Liver (tissue), 9 donors: Measurements from ENCODE around the gene TRIP13. TPM values are rescaled to one million over a fixed set of nuclear protein-coding genes. Genes with fewer than 3 reads are reported as not detected.

Experiments
- DNase-seq: peaks from one replicate; pipeline ENCODE4 v3.0.0-alpha.2; 2017; ENCODE audit warnings: low spot score
- H3K27ac ChIP-seq, 2 donors: one replicate each; pipeline ENCODE4 v1.7.0; 2013; ENCODE audit warnings: inconsistent platforms in 2 of 2, low read length in 2 of 2, control low read depth in 1 of 2, low read depth in 1 of 2, mild to moderate bottlenecking in 1 of 2
- H3K27me3 ChIP-seq, 4 donors: one replicate each; pipeline versions ENCODE4 v1.6.1 to v1.7.0; 2013; ENCODE audit warnings: low read length in 3 of 4, inconsistent platforms in 1 of 4, mild to moderate bottlenecking in 1 of 4, moderate library complexity in 1 of 4; ENCODE audit not compliant: control insufficient read depth in 4 of 4, insufficient read depth in 4 of 4
- H3K36me3 ChIP-seq, 4 donors: one replicate each; pipeline versions ENCODE4 v1.6.1 to v1.7.0; 2013; ENCODE audit warnings: low read length in 3 of 4, mild to moderate bottlenecking in 3 of 4, low read depth in 1 of 4, moderate library complexity in 1 of 4; ENCODE audit not compliant: control insufficient read depth in 4 of 4, insufficient read depth in 3 of 4
- H3K4me1 ChIP-seq, 4 donors: one replicate each; pipeline versions ENCODE4 v1.6.1 to v1.7.0; 2013; ENCODE audit warnings: low read length in 3 of 4, mild to moderate bottlenecking in 3 of 4, moderate library complexity in 1 of 4; ENCODE audit not compliant: control insufficient read depth in 4 of 4, insufficient read depth in 4 of 4
- H3K4me3 ChIP-seq, 3 donors: one replicate each; pipeline versions ENCODE4 v1.6.1 to v1.7.0; 2013; ENCODE audit warnings: low read length in 3 of 3, control low read depth in 1 of 3, low read depth in 1 of 3, mild to moderate bottlenecking in 1 of 3
- H3K9ac ChIP-seq, 2 donors: one replicate each; pipeline ENCODE4 v1.7.0; 2013; ENCODE audit warnings: low read length in 2 of 2, mild to moderate bottlenecking in 2 of 2, moderate library complexity in 2 of 2, control low read depth in 1 of 2, low read depth in 1 of 2
- H3K9me3 ChIP-seq, 4 donors: one replicate each; pipeline versions ENCODE4 v1.6.1 to v1.7.0; 2013; ENCODE audit warnings: low read length in 3 of 4; ENCODE audit not compliant: control insufficient read depth in 4 of 4
- FOXA1 ChIP-seq: IDR thresholded peaks from 2 replicates; pipeline ENCODE4 v1.6.1; 2016; ENCODE audit warnings: antibody characterized with exemption
- FOXA2 ChIP-seq: IDR thresholded peaks from 2 replicates; pipeline ENCODE4 v1.6.1; 2016; ENCODE audit warnings: antibody characterized with exemption
- HNF4G ChIP-seq: IDR thresholded peaks from 2 replicates; pipeline ENCODE4 v1.6.1; 2016; ENCODE audit warnings: antibody characterized with exemption
- JUND ChIP-seq, 2 donors: IDR thresholded peaks; 2 replicates each; pipeline ENCODE4 v1.6.1; 2016; ENCODE audit warnings: antibody characterized with exemption in 2 of 2
- NR2F2 ChIP-seq: IDR thresholded peaks from 2 replicates; pipeline ENCODE4 v1.6.1; 2016; ENCODE audit warnings: antibody characterized with exemption
- RAD21 ChIP-seq, 2 donors: IDR thresholded peaks; 2 replicates each; pipeline ENCODE4 v1.6.1; 2016; ENCODE audit warnings: antibody characterized with exemption in 2 of 2, mild to moderate bottlenecking in 2 of 2
- RXRA ChIP-seq, 2 donors: IDR thresholded peaks; 2 replicates each; pipeline ENCODE4 v1.6.1; 2017 to 2018; ENCODE audit warnings: antibody characterized with exemption in 2 of 2, mild to moderate bottlenecking in 1 of 2
- SP1 ChIP-seq: IDR thresholded peaks from 2 replicates; pipeline ENCODE4 v1.6.1; 2018; ENCODE audit warnings: antibody characterized with exemption, mild to moderate bottlenecking
- TAF1 ChIP-seq: conservative IDR thresholded peaks from 2 replicates; pipeline ENCODE4 v1.6.1; 2016; ENCODE audit warnings: antibody characterized with exemption, mild to moderate bottlenecking
- YY1 ChIP-seq: IDR thresholded peaks from 2 replicates; pipeline ENCODE4 v1.6.1; 2016; ENCODE audit warnings: antibody characterized with exemption, mild to moderate bottlenecking
- WGBS: extraction: QIAGEN DNeasy Blood & Tissue Kit; methylation state at CpG from one replicate; pipeline ENCODE4 v1.1.7; 2013; 5-methylcytosine and 5-hydroxymethylcytosine counted together
- polyA plus RNA-seq, 2 donors: library from polyadenylated mRNA; stranded (reverse) in 1 of 2; unstranded in 1 of 2; fragments of 200-250 nt in 1 of 2; fragments of >200 nt in 1 of 2; fragmentation: Nextera tagmentation in 1 of 2; extraction: Ambion mirVana in 1 of 2; gene quantifications; one replicate each; pipeline versions ENCODE4 v1.2.1 to v1.2.3, GENCODE V29; 2013 to 2015
- total RNA-seq, 2 donors: library from RNA; depleted of rRNA; stranded (reverse); fragments of >200 nt; gene quantifications; one replicate each; pipeline ENCODE4 v1.2.3, GENCODE V29; 2014
- TF ChIP-seq, protein P1 (sequence below): IDR thresholded peaks from 2 replicates; pipeline ENCODE4 v1.6.1; 2016; ENCODE audit warnings: antibody characterized with exemption, mild to moderate bottlenecking
- TF ChIP-seq, protein P2 (sequence below): IDR thresholded peaks from 2 replicates; pipeline ENCODE4 v1.6.1; 2016; ENCODE audit warnings: antibody characterized with exemption
- TF ChIP-seq, protein P3 (sequence below): IDR thresholded peaks from 2 replicates; pipeline ENCODE4 v1.6.1; 2016; ENCODE audit warnings: antibody characterized with exemption
- TF ChIP-seq, protein P4 (sequence below): fragments of 150-350 bp; IDR thresholded peaks from 2 replicates; pipeline ENCODE4 v1.5.1; 2017; ENCODE audit warnings: improper control_type of control experiment, low read depth, low read length; ENCODE audit not compliant: missing input control
- donor health status: healthy.
- donor health status: healthy.
- donor health status: healthy.
- donor health status: healthy.
- donor health status: healthy.

Gene TRIP13
- total and polyA plus RNA-seq, 4 donors, result 0.42 to 12.4 (median 0.84) TPM

DNA sequence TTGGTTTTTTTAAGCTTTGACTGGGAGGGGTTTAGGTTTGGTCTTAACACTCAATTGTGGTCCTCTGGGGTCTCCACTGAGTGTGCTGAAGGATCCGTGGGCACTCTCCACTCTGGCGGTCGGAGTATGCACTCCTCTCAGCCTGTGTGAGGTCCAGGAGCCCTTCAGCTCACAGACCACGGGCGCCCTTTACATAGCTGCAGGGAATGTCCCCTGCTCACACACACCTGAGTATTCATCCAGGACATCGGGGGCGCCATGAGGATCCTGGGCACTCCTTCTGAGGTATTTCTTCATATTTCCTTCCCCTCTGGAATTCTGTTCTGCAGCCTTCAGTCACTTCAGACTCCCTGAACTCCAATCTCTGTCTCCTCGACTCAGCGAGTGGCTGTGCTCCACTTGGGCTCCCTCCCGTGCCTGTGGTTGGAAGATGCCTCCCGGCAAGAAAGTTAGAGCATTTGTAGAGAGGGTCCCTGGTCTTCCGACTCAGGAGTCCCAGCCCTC lies 12.5 kb downstream of the TRIP13 start (continued):
- TF ChIP-seq, protein P1, sequence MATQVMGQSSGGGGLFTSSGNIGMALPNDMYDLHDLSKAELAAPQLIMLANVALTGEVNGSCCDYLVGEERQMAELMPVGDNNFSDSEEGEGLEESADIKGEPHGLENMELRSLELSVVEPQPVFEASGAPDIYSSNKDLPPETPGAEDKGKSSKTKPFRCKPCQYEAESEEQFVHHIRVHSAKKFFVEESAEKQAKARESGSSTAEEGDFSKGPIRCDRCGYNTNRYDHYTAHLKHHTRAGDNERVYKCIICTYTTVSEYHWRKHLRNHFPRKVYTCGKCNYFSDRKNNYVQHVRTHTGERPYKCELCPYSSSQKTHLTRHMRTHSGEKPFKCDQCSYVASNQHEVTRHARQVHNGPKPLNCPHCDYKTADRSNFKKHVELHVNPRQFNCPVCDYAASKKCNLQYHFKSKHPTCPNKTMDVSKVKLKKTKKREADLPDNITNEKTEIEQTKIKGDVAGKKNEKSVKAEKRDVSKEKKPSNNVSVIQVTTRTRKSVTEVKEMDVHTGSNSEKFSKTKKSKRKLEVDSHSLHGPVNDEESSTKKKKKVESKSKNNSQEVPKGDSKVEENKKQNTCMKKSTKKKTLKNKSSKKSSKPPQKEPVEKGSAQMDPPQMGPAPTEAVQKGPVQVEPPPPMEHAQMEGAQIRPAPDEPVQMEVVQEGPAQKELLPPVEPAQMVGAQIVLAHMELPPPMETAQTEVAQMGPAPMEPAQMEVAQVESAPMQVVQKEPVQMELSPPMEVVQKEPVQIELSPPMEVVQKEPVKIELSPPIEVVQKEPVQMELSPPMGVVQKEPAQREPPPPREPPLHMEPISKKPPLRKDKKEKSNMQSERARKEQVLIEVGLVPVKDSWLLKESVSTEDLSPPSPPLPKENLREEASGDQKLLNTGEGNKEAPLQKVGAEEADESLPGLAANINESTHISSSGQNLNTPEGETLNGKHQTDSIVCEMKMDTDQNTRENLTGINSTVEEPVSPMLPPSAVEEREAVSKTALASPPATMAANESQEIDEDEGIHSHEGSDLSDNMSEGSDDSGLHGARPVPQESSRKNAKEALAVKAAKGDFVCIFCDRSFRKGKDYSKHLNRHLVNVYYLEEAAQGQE, result no peak
- no peak for TF ChIP-seq RXRA (IDR thresholded peaks at IDR 0.05)
- no peak for TF ChIP-seq TAF1
- TF ChIP-seq, protein P2, sequence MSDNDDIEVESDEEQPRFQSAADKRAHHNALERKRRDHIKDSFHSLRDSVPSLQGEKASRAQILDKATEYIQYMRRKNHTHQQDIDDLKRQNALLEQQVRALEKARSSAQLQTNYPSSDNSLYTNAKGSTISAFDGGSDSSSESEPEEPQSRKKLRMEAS, result no peak

DNA sequence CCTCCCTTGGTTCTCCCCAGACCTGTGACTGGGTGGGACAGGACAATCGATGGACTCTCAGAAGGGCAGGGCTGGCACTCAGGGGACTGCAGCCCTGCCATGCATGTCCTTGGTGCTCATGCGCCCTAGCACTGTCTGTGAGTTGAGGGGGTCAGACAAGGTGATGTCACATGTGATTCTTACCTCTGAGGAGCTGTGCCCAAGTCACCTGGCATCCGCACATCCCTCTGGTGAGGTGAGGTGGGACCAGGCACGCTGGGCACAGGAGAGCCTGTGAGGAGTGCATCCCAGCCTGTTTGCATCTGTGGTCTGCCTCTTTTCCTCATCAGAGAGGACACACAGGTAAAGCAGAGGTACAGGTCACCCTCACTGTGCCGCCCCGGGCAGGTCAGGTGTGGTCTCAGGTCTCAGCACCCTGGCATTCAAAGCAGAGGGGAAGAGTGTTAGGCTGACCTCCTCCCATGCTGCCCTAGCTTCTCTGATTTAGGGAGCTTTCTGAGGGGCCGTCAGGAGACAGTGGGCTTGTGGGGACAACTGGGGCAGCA lies 14.8 kb downstream of the TRIP13 start:
- no peak overlapping the region for H3K4me3 ChIP-seq
- no peak overlapping the region for H3K27ac ChIP-seq
- H3K9me3 ChIP-seq, result no peaks in the 10 kb centered on the region
- TF ChIP-seq, protein P3, sequence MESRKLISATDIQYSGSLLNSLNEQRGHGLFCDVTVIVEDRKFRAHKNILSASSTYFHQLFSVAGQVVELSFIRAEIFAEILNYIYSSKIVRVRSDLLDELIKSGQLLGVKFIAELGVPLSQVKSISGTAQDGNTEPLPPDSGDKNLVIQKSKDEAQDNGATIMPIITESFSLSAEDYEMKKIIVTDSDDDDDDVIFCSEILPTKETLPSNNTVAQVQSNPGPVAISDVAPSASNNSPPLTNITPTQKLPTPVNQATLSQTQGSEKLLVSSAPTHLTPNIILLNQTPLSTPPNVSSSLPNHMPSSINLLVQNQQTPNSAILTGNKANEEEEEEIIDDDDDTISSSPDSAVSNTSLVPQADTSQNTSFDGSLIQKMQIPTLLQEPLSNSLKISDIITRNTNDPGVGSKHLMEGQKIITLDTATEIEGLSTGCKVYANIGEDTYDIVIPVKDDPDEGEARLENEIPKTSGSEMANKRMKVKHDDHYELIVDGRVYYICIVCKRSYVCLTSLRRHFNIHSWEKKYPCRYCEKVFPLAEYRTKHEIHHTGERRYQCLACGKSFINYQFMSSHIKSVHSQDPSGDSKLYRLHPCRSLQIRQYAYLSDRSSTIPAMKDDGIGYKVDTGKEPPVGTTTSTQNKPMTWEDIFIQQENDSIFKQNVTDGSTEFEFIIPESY, result no peak
- TF ChIP-seq, protein P4, sequence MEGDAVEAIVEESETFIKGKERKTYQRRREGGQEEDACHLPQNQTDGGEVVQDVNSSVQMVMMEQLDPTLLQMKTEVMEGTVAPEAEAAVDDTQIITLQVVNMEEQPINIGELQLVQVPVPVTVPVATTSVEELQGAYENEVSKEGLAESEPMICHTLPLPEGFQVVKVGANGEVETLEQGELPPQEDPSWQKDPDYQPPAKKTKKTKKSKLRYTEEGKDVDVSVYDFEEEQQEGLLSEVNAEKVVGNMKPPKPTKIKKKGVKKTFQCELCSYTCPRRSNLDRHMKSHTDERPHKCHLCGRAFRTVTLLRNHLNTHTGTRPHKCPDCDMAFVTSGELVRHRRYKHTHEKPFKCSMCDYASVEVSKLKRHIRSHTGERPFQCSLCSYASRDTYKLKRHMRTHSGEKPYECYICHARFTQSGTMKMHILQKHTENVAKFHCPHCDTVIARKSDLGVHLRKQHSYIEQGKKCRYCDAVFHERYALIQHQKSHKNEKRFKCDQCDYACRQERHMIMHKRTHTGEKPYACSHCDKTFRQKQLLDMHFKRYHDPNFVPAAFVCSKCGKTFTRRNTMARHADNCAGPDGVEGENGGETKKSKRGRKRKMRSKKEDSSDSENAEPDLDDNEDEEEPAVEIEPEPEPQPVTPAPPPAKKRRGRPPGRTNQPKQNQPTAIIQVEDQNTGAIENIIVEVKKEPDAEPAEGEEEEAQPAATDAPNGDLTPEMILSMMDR, result no peak
- no peak for TF ChIP-seq TAF1
- no peak for TF ChIP-seq JUND (IDR thresholded peaks at IDR 0.05)
- TF ChIP-seq NR2F2, result no peak
- TF ChIP-seq FOXA1, result no peak
- no peak for TF ChIP-seq FOXA2
- TF ChIP-seq RAD21 (IDR thresholded peaks at IDR 0.05), result no peak
- TF ChIP-seq RXRA (IDR thresholded peaks at IDR 0.05), result no peak
- no peak for TF ChIP-seq SP1
- TF ChIP-seq YY1, result no peak
- H3K9ac ChIP-seq, result no peak overlapping the region
- H3K27me3 ChIP-seq, result no peaks in the 10 kb centered on the region
- H3K4me1 ChIP-seq, result no peaks in the 10 kb centered on the region
- DNase-seq, result no peak
- WGBS, result 96% methylated on average over 7 of the region's 7 CpGs
- H3K36me3 ChIP-seq, result no peaks in the 10 kb centered on the region

DNA sequence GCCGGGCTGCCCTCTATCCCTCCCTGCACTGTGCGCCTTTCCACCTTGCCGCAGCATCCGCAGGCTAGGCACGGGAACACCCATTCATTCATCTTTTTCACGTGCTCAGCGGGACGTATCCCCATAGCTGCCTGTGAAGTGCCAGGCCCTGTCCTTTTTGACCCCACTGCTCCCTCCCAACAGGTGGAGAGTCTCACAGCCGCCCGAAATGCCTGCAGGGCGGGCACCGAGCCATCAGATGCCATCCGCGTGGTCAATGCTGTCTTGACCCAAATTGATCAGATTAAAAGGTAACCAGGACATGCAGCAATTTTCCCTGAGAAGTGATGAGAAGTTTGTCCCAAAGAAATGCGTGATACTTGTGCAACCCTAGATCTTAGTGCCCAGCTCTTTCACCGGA lies 15.5 kb downstream of the TRIP13 start:
- WGBS, result 98% methylated on average over 16 of the region's 16 CpGs
- H3K27ac ChIP-seq, result no peak overlapping the region
- H3K9ac ChIP-seq, result no peak overlapping the region
- no peak overlapping the region for H3K4me3 ChIP-seq
- no peaks in the 10 kb centered on the region for H3K36me3 ChIP-seq
- no peak for DNase-seq
- TF ChIP-seq JUND (IDR thresholded peaks at IDR 0.05) (no peak), HNF4G (no peak)
- TF ChIP-seq, protein P2, result no peak
- no peaks in the 10 kb centered on the region for H3K27me3 ChIP-seq
- H3K4me1 ChIP-seq, result no peaks in the 10 kb centered on the region
- no peaks in the 10 kb centered on the region for H3K9me3 ChIP-seq
